ENCODE measurements around the gene UNC79.

Gene UNC79

DNA sequence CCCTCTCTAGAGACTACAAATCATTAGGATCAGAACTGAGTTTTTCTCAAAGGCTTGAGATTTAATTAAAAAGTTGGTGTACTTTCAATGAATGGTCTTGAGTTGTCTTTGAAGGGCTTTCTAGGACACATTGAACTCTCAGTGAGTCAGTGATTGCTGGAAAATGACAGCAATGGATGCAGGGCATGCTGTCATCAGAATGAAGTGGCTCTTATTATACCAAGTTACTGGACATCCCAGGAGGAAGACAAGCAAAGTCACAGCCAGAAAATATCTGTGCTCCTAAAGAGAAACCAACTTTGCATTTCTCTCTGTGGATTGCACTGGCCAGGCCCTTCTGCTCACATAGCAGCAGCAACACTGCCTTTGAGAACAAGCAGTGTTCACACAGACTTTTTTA lies 244.9 kb downstream of the UNC79 start:
- DNase-seq, result no peak

DNA sequence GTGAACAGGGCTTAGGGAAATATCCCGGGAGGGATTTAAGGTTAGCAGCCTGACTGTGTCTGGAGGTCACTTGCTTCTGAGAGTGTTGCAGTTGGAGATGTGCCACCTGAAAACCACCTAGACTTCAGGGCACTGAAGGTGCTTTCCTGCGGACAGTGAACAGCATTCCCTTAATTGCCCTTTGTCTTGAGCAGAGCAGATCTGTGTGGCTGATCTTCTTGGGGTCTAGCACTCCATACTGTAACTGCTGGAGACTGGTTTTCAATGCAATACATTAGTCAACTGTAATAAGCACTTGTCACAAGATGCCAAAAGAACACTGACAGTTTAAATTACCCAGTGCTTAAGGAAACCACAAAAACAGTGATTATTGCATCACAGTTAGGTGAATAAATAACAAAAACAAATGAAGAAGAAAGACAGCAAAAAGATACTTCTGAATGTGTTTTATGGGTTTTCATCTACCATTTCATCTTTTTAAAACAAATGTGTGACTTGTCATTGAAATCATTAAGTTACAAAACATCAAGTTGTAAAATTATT lies 245.7 kb downstream of the UNC79 start:
- no peak for DNase-seq

DNA sequence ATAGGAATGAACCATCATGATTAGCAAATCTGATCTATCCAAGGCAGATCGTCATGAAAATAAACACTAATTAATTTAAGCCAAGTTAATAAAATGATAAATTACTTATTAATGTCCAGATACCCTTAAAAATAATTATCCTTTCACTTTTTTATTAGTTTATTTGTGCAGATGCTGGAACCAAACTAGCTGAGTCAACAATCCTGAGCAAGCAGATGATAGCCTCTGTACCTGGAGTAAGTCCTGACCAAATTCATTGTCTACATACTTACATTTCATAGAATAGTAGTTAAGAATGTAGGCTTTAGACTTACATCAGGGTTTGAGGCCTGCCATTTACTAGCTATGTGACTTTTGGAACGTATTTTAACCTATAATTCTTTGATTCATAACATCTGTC lies 251.7 kb downstream of the UNC79 start:
- no peak for DNase-seq

DNA sequence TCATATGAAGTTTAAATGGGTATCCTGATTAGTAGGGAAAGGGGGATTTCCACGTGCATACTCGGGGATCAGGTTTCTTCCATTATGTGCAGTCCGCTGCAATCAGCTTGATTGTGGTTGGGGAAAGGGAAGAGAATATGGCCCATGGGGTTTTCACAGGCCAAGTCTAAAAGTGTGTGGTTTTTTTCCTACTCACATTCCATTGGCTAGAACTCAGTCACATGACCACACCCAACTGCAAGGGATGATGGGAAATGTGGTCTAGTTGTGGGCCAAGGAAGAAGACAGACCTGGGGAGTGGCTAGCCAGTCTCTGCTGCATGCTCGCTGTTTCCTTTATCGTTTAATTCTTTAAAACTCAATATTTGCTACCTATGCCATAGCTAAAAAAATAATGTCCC lies 252.5 kb downstream of the UNC79 start:
- peak; percentile 75 for DNase-seq

DNA sequence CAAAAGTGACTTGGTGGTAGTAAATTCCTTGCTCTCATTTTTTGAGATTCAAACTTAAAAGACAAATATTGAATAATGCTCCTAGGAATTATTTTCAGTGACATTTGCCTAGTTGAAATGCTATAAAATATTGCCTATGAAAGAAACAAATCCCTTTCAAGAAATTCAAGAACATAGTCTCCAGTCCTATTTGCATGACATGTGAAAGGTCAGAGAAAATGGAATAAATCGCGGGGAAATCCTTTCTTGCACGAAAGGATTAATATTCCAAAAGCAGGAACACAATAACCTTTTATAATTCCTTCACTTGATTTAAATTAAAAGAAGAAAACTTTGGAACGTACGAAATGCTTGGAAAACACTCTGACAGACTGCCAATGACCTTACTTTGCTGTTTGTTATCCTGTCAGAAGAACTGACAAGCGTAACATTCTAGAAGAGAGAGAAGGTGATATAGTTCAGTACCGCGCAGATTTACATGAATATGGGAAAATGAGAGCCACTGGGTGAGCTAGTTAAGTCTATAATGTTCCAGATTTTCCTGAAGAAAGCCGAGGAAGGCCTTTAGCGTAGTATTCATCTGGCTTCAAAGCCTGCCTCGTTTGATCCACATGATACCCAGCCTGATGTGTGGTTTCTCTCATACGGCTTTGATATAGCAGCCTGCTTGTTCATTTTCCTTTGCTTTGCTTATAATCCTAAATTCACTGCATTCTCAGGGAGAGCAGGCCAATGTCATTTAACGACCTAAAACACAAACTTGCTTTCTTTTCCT lies 254.6 kb downstream of the UNC79 start:
- no peak for DNase-seq

DNA sequence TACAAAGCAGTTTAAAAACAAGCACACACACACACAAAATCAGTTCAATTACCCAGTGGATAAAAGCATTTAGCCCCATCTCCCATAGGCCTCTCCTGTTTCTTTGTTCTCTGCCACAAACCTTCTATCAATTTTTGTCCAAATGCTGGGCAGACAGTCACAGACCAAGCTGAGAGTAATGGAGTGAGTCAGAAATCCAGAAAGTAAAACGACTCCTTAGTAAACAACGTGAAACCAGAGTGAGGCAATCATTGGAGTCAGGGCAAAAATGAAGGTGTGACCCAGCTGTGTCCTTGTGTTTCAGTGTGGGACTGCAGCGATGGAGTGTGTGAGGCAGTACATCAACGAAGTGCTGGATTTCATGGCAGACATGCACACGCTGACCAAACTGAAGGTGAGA lies 255.5 kb downstream of the UNC79 start:
- no peak for DNase-seq

DNA sequence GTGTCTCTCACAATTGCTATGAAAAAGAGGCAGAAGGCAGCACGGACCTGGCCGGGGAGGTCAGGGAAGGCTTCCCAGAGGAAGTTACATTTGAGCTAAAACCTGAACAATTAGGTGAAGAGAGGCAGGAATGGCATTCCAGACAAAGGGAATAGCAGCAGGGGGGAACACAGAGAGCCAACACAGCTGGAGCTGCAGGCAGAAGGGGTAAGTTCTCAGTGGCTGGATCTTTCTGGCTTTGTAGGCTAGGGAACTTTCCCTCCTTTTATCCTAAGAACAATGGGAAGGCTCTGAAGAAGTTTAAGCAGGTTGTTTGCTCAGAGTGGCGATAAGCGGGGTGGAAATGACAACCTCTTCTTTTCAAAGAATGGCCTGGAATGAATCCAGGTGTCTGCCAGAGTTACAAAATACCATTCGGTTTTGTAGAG lies 257.5 kb downstream of the UNC79 start:
- DNase-seq, result no peak

DNA sequence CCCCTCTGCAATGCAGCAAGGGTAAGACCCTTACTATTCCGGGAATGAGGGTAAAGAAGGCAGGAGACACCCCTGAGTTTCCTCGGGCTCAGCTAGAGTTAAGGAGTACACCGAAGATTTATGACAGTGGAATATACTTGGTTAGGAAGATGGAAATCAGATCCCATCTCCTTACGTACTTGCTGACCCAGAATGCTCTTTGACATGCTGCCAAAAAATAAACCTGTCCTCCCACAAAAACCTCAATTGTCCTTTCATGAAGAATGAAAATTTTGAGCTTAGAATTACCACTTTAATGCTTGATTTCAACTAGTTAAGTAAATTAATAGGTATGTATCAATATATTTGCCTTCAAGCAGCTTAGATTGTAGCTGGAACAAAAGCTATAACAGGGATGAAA lies 258.1 kb downstream of the UNC79 start:
- no peak for DNase-seq

DNA sequence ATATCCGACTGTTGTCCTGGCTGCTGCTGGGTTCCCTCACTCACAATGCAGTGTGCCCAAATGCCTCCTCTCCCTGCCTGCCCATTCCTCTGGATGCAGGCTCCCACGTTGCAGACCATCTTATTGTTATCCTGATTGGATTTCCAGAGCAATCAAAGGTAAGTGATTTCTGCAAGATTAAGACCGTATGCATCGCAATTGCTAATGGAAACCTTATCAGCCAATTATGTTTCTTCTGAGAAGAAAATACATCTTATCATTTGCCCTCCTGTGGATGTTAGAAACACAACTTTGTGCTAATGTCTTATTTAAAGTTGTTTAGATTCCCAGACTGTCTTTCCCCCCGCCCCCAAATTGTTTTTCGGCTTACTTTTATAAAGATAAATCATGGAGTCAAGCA lies 259.4 kb downstream of the UNC79 start:
- no peak for DNase-seq

DNA sequence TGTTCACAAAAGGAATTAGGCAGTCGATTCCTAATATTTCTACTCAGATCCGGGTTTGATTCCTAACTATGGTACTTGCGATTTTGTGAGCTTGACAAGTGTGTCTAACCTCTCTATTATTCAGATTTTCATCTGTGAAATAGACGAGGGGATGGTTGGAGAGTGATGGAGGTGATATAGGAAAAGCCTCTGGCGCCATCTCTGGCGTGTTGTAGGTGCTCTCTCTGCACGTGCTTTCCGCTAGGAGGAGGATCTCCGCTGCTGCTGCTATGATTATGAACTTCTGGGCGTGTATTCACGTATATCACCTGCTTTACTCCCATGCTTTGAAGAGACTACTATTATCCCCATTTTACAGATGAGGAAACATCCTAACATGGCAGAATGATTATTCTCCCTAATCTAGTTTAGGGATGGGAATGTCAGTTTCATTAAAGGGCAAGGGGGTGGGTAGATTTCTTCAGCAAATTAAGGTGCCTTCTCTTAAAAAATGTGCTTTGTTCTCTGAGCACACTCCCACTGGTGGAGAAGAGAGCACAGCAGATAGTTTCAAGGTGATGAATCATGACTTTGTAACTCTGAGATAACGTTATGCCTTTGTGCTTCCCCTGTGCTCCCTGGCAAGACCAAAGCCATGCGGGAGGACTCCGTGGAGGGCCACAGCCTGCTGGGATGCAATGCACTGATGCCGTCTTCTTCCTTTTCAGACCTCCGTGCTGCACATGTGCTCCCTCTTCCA lies 260.5 kb downstream of the UNC79 start:
- DNase-seq, result no peak

DNA sequence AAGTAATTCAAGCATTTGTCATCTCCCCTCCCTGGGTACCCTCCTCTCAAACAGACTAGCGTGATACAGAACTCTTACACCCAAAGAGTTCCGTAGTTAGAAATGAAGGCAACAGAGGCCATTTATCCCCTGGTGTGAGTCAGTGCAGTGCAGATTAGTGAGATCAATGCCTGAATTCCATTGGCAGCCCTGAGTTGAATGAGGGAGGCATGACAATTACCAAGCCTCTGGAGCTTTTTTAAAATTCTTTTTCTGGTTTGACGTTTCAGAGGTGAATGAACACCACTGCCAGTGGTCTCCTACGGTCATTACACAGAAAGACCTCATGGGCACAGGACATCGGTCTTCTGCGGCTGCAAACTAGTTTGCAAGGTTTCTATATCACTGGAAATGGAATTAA lies 263.2 kb downstream of the UNC79 start:
- DNase-seq, result no peak

DNA sequence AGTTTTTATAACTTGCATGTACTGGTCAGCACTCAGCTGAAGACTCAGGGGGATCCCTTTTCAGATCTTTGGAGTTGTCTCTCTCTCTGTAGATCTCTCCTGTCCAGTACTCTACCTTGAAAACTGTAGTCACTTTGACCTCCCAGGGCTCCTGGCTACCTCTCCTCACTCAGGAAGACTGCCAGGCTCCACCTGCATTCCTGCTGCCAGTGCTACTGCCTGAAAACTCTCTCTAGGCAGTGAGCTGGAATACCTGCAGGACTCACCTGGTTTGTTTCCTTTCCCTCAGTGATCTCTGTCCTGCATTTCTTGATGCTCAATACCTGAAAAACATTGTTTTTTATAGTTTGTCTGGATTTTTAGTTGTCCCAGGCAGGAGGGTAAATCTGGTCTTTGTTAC lies 270.2 kb downstream of the UNC79 start:
- no peak for DNase-seq

DNA sequence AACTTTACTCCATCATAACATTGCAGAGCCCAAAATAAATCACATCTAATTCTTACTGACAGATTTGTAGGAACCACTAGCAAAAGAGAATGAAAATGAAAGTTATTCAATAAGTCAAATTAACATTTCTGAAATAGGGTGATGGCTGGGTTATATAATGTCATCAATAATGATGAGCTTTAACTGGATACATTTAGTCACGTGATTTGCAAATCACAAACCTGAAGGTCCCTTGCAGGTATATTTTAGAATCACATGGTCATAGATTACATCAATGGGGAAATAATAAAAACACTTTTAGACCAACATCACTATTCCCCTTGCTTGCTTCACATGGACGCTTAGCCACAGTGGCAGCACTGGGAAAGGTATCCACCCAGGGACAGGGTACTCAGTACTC lies 270.8 kb downstream of the UNC79 start:
- no peak for DNase-seq

DNA sequence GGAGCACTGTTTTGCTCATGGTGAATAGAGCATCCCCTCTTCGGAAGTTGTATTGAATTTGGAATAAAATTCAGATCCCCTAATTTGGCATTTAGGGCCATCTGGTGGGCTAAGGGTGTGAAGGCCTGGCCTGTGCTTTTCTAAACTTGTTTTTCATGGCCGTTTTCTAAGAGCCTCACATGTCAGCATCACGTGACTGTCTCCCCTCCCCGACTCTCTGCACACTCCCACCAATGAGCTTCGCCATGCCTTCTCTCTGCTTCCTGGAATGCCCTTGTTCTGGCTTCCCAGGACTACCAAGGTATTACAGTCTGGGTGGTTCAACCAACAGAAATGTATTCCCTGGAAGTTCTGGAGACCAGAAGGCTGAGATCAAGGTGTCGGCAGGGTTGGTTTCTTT lies 272.2 kb downstream of the UNC79 start:
- no peak for DNase-seq

DNA sequence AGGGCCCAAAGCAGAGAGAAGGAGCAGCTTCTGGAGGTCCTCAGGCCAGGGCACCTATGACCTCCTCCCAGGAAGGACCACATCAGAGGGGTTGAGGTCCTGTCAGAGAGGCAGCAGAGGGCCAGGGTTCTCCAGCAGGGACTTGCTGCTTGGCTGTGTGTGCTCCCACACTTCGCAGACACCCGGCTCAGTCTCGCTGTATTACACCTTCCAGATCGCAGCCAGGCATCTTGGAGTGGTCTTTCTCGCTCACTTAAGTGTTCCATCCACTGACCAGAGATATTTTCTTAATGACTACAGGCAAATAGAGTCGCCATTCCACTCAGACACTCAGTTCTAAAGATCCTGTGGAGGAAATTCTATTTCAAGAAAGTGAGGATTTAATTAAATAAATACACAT lies 273.2 kb downstream of the UNC79 start:
- no peak for DNase-seq

DNA sequence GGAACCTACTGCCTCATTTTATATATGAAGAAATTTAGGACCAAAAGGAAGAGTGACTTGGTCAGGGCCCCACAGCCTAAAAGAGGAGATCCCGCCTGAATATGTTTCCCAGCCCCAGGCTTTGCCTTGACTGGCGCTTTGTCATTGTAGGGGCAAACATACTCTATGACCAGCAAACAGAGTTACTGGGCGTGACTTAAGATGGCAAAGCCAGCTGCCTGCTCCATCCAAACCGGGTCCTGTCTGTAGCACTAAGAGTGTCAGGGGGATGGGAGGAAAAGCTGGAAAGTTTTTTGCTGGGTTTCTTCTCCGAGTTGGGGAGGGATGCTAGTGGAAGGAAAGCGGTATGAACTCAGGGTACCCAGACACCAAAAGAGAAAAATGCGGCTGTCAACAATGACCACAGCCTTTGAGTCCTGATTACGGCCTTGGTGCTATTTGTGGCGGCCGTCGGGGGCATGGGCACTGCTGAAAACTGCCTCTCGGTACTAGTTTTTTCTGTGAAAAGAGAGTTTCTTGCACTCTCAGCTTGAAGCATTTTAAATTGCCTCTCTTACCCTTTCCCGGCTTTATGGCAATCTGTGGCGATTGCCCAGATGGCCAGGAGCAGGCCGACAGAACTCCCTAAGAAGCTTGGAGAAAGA lies 274.9 kb downstream of the UNC79 start:
- no peak for DNase-seq

DNA sequence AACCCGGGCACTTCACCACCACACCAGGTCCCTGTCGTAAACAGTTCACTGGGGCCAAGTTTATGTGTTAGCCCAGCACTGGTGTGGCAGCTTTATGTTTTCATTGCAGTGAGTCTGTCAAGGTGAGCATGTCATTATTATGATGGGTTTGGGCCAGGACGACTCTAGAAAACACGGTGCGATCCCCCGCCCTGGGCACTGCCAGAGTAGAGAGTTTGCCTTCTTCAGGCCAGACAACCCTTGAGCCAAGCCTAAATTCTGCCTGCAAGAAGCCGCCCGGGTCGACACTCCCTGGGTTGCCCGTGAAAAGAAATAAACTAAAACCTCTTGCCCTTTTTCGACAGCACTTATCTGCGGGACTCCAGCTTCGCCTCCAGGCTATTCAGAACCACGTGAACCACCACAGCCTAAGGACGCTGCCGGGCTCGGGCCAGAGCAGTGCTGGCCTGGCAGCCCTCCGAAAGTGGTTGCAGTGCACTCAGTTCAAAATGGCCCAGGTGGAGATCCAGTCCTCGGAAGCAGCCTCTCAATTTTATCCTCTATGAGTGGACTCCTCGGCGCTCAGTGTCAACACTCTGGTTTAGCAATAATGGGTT lies 275.7 kb downstream of the UNC79 start:
- no peak for DNase-seq

DNA sequence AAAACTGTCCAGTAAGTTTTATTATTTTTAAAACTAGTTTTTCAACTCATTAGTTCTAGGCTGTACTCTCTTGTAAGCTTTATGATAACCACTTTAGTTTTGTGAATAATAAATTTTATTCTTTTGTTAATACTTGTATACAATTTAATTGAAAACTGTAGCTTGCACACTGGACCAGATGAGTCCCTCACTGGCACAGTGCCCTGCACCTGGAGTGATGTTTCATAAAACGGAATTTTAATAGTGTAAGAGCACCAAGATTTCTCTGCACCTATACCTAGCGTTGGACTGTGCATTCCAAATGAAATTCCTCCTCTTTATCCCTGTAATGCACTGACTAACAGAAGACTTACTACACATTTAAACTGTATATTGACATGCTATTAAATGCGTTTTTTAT lies 276.7 kb downstream of the UNC79 start:
- no peak for DNase-seq

DNA sequence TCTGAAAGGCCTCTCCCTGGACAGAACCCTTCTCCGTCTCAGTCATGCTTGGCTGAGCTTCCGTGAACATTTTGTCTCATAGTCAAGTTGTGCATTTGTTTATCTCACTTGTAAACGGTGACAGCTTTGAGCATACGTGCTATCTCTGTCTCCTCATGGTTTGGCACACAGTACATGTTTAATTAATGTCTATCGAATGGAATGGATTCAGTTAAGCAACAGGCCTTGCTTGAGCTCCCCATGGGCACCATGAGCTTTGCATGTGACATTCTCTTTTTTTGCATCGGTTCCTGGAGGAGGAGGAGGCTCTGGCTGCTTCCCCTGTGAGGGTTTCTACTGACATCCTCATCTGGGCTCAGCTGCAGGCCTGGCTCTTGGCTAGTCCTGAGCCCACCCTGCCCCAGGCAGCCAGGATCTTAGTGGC lies 277.6 kb downstream of the UNC79 start:
- DNase-seq, result no peak

DNA sequence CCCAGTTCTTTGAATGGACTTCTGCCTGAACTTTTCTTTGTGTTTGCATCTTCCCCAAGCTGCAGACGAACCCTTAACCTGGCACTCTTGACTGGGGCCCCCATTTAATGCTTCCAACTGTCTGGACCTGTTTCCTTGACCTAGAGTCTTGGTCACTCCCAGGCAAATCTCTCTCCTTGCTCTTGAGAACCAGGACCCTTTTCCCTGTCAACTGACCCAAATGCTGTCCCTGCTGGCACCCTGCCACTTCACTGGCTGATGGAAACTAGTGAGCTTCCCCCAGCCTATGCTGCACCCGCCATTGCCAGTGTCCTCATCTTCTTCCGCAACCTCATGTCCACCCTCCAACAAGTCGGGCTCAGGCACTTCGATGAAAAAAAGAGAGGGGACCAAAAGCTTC lies 278.1 kb downstream of the UNC79 start:
- DNase-seq, result no peak

DNA sequence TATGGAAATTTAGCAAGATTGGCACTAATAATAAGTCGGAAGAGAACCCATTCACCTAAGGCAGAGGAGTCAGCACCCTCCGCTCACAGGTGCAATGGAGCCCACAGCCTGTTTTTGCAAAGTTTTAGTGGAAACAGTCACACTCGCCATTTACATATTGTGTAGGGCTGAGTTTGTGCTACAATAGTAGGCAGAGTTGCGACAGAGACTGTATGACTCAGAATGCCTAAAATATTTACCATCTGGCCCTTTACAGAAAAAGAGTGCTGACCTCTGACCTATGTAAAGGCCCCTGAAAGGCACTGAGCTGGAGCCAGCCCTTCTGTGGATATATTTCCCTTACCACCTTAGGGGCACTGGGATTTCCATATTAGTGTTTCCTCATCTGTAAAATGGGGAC lies 278.5 kb downstream of the UNC79 start:
- no peak for DNase-seq

DNA sequence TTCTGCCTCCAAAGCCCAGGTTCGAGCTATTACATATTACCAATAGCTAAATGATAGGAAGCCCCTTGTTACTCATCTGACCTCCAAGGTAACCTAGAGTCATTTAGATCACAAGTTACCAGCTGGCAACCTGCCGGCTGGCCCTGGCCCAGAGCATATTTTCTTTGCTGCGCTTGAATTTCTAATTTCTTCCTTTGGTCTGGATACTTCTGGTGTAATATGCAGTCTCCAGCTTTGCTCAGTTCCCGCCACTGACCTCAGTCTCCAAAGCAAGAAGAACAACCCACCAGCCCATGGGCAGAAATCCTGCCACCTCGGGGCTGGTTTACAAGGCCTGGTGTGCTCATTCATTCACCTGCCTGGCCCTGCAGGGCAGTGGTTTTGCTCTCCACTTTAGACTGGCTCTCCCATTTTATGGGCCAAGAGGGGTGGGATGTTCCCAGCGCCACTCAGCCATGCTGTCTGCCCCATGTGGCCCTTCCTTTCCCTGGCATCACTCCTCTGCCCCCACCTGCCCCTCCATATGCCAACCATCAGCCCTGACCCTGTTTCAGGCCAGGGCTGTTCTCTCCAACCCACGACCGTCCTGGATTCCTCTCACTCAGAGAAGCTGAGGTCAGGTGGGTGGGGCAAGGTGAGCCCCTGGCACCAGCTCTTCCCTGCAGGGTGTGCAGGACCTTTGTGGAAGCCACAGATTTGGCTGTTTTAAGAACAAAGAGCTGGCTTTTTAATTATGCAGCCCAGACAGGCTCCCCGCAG lies 281.5 kb downstream of the UNC79 start:
- DNase-seq, result no peak

All from NCI-H524 treated with DMSO at 0.1 percent for 48 hours (cell line).